T-helper 22 cell (primary cell): Measurements from ENCODE around the gene CDH4.

Source experiments
- DNase-seq: peaks from one replicate; pipeline ENCODE4 v3.0.0-alpha.2; 2020; ENCODE audit warnings: low read depth

CDH4 gene

DNA sequence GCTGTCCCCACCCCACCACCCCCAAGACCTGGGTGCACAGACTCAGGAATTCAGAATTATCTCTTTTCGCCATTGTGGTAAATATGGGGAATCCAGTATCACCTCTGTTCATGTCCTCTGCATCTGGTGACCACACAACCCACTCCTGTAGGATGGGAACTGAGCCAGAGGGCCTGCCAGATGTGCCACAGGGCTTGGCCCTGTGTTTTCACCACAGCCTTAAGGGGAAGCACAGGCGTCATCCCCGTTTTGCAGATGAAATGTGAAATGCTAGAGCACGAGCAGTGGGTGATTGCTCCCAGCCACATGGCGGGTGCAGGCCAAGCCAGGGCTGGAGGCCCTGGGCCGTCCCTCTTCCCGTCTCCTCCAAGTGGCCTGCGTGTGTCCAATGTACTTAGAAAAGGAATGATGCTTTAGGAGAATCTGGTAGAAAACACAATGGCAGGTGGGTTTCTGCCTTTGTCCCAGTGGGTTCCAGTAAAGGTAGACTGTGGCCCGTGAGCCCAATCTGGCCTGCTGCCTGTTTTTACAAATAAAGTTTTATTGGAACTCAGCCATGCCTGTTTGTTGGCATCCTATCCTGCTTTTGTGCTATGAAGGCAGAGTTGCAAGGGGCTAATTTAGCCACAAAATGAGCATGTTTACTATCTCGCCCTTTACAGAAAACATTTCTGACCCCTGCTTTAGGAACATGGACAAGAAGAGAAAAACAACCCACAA is 309.2 kb downstream of the CDH4 start:
- no peak for DNase-seq

DNA sequence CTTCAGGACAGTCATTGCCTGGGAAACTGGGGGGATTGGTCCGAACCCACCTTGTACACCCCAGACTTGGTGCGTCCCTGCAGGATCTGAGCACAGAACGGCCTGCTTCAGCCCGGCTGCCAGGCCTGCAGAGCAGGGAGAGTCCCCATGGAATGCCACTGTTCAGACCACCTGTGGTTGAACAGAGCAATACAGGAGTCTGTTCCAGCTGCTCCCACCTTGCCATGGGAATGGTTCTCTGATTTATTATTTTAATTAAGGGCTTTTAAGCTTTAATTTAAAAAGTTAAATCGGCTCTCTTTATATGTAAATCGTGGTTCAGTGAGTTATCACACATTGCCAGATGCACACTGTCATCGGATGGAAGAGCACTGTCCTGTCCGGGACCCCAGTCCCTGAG is 310.4 kb downstream of the CDH4 start:
- DNase-seq = no peak

- DNase-seq = no peak
These were observed 310.9 kb downstream of the CDH4 start for GRCh38 chr20:61562897-61563504.

- no peak for DNase-seq
These were observed 312.6 kb downstream of the CDH4 start for GRCh38 chr20:61564628-61565027.

DNA sequence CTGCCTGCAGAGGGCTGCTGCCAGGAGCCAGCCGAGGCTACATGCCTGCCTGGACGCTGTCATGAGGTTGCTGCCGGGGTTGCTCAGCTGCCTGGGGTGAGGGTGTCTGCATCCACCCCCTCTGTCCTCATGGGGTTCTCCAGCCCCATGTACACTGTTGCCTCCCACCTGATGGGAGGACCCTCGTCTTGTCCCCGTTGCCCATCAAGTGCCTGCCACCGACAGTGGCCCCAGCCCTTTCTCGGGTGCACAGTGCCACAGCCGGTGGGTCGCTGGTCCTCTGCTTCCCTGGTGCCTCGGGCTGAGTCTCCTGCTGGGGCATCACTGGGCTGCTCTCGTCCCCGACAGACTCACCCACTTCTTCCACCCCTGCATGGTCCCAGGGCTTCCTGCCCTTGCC is 313.7 kb downstream of the CDH4 start:
- no peak for DNase-seq

GRCh38 chr20:61566691-61567090 is 314.6 kb downstream of the CDH4 start:
- no peak for DNase-seq

DNA sequence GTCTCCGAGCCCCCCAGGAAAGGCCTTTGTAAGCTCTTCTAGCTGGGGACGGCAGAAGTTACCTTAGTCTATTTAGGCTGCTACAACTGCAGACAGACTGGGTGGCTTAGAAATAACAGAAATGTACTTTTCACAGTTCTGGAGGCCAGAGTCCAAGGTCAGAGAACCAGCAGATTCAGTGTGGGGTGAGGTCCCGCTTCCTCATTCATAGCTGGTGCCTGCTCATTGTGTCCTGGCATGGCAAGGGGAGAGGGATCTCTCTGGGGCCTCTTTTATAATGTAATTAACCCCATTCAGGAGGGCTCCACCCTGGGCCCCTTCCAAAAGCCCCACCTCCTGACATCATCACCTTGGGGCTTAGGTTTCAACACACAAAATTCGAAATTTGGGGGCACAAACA is 315.1 kb downstream of the CDH4 start:
- DNase-seq = no peak

DNA sequence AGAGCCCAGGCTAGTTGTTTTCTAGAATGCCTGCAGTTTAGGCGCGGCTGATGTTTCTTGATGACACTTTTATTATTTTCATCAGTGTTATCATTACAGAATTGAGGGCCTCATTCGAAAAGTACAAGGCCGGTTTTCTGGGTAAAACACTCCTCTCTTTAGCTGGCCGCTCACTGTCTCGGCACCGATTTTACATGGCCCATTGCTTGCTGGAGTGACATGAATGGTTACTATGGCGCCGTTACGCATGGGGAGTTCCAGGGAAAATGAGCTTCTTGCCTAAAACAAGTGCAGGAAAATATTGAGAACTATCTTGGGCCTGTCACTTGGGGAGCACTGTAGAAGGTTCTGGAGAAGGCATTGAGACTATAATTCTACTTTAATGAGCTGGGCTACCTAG is 317.8 kb downstream of the CDH4 start:
- DNase-seq = no peak

GRCh38 chr20:61570646-61571195 is 318.7 kb downstream of the CDH4 start:
- no peak for DNase-seq

DNA sequence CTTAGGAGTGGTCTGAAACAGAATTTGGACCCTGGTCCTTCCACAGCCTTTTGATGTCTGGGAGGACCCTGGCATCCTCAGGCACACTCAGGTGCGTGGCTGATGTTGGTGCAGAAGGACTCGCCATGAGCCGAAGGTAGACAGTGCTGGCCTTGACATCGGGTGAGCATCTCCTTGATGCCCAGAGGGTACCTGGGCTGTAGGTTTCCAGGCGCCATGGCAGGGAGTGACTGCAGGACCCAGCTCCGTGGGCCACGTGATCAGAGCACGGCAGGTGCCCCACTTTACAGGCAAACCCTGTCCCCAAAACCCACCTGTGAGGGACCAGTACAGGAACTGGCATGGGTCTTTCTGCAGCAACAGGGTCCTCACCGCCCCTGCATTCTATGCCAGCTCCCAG is 319.2 kb downstream of the CDH4 start:
- no peak for DNase-seq

- no peak for DNase-seq
These were observed 320.1 kb downstream of the CDH4 start for GRCh38 chr20:61571916-61572711.

GRCh38 chr20:61572789-61573188 is 320.7 kb downstream of the CDH4 start:
- DNase-seq = no peak

DNA sequence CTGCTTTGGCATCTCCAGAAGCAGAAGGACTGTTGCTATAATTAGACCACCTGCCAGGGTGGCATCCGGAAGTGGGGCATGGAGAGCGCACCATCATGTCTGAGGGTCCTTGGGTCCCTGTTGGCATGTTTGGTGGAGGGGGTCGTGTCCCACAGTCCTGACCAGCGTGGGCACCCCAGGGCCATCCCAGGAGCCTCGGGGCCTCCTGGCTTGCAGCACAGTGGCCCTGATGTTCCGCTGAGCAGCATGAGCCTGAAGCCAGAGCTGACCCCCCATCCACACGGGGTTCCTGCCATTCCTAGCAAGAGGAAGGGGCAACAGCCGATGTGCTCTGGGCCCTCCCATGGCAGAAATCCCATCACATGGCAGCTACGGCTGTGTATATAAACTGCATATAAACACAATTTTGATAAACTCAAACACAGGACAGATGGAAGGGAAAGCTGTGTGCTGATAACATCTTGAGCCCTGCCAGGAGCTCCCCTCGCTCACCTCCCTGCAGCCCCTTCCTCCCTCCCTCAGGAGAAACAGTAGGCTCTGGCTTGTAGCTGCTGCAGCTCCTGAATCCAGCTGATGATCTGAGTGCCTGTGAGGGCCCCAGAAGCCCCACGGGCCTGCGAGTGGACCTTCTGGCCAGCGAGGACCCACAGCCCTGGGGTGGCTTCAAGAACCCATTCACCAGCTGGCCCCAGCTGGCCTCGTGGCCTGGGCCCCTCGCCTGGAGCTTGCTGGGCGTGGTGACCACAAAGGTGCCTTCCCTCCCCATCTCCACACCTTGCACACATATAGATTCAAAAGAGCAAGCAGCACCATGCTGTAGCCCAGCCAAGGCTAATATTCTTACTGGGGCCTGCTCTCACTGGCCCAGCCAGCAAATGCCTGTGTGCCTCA is 321.6 kb downstream of the CDH4 start:
- no peak for DNase-seq

- DNase-seq = no peak
These were observed 323.3 kb downstream of the CDH4 start for GRCh38 chr20:61575151-61575937.

DNA sequence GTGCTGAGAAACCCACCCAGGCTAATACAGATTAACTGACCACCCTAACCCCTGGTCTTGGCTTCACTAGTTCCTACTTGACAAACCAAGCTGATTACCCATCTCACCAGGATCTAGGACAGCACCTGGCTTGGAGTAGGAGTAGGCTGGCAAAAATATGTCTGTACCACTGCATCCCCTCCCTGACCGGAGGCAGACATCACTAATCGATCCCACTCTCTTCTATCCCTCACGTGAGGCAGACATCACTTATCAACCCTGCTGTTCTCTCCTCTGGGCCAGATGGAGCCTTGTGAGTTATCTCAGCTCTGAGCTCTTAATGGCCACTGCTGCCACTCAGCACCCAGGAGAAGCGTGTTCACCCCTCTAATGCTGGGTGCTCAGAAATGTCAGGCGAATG is 324.3 kb downstream of the CDH4 start:
- no peak for DNase-seq

DNA sequence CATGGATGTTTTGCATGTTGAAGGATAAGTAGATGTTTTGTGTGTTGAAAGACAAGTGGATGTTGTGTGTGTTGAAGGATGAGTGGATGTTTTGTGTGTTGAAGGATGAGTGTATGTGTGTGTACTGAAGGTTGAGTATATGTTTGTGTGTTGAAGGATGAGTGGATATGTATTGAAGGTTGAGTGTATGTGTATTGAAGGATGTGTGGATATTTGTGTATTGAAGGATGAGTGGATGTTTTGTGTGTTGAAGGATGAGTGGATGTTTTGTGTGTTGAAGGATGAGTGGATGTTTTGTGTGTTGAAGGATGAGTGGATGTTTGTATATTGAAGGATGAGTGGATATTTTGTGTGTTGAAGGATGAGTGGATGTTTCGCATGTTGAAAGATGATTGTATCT is 325.0 kb downstream of the CDH4 start:
- no peak for DNase-seq

GRCh38 chr20:61579908-61580307 is 327.8 kb downstream of the CDH4 start:
- DNase-seq = no peak

GRCh38 chr20:61580958-61581824 is 329.1 kb downstream of the CDH4 start:
- DNase-seq = no peak

DNA sequence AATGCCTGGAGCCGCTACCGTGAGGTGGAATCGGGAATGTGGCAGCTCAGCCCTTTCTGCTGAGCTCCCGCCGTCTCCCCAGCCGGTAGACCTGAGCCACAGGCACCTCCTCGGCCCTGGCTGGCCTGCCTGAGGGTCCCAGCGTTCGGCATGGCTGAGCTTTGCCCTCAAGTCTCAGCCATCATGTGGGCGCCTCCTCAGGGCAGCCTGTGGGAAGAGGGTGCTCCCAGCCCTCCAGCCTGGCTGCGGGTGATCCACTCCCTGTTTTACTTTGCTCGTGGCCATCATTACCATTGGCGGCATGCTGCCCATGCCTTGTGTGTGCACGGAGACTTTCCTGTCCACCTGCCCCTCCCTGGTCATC is 329.7 kb downstream of the CDH4 start:
- DNase-seq = no peak
